Psoas muscle (tissue), 8 donors: ENCODE results near the gene PEF1. TPM values are rescaled to one million over a fixed set of nuclear protein-coding genes. Genes with fewer than 3 reads are reported as not detected.
A peak's percentile ranks its signal among the peaks of the same experiment; 100 is the strongest.

ENCODE experiments used
- ATAC-seq, 4 donors: fragments of 200-7000 bp; cut with Tn5 transposase; one replicate each; pipeline ENCODE4 v1.9.1; 2020; ENCODE audit warnings: moderate library complexity in 3 of 4, mild to moderate bottlenecking in 2 of 4
- DNase-seq, 2 donors: peaks; one replicate each; pipeline ENCODE4 v3.0.0-alpha.2; 2020
- H3K27ac ChIP-seq: fragments of 200-600 bp; one replicate; pipeline ENCODE4 v1.8.0; 2022
- H3K27me3 ChIP-seq, 3 donors: fragments of 200-600 bp in 1 of 3; one replicate each; pipeline versions ENCODE4 v1.6.1 to v1.8.0; 2013 to 2022; ENCODE audit warnings: low read length in 2 of 3, mild to moderate bottlenecking in 2 of 3, moderate library complexity in 1 of 3; ENCODE audit not compliant: insufficient read depth in 3 of 3
- H3K36me3 ChIP-seq, 2 donors: fragments of 200-600 bp in 1 of 2; one replicate each; pipeline versions ENCODE4 v1.6.1 to v1.8.0; 2013 to 2022; ENCODE audit warnings: low read depth in 1 of 2, mild to moderate bottlenecking in 1 of 2, moderate library complexity in 1 of 2; ENCODE audit not compliant: insufficient read depth in 1 of 2
- H3K4me1 ChIP-seq: fragments of 200-600 bp; one replicate; pipeline ENCODE4 v1.8.0; 2022
- H3K4me3 ChIP-seq: fragments of 200-600 bp; one replicate; pipeline ENCODE4 v1.8.0; 2022; ENCODE audit warnings: mild to moderate bottlenecking
- H3K9me3 ChIP-seq: fragments of 200-600 bp; one replicate; pipeline ENCODE4 v1.8.0; 2022
- CTCF ChIP-seq: fragments of 200-600 bp; IDR thresholded peaks from one replicate; pipeline ENCODE4 v1.8.0; 2022; ENCODE audit warnings: antibody characterized with exemption
- WGBS, 3 donors: extraction: QIAGEN DNeasy Blood & Tissue Kit; methylation state at CpG; one replicate each; pipeline versions ENCODE4 v1.1.6 to v1.1.7; 2013; 5-methylcytosine and 5-hydroxymethylcytosine counted together
- intact Hi-C, 2 donors: fragments of 100-400 bp; cut with DNase I; formaldehyde crosslinking; loops; one replicate each; pipeline versions ENCODE4 v1.11.0 to v1.14.2; 2022
- polyA plus RNA-seq, 3 donors: library from polyadenylated mRNA; stranded (reverse); fragments of 200-250 nt; gene quantifications; one replicate each; pipeline ENCODE4 v1.2.3, GENCODE V29; 2013
- total RNA-seq, 4 donors: library from RNA; stranded (reverse); fragmentation: NEBNext Ultra II Directional in 2 of 4; extraction: Animal tissue kit (Norgen Biotek cat#: 25700) in 2 of 4; gene quantifications; one replicate each; pipeline versions ENCODE4 v1.2.1 to v1.2.4, GENCODE V29; 2021 to 2023
- donor health status: healthy with polysubstance abuse.
- donor health status: DM: no; HTN: no; CAD: no; lungs with moderate emphysema.
- donor health status: Bipolar disorder and iron deficiency.
- donor health status: healthy.
- donor health status: DM: yes; HTN: yes; CAD: no.
- donor health status: DM: no; HTN: no; CAD: no.
- donor health status: DM: no; HTN: no; CAD: no.
- donor health status: DM: yes; HTN: yes; CAD: no.

PEF1 gene
- total and polyA plus RNA-seq, 7 donors = 22.1 to 57.4 (median 30.7) TPM

- intact Hi-C loops = no loop called here
- peaks cover 43% of the 10 kb centered on the region for H3K4me1 ChIP-seq
- WGBS, 3 donors = 55 to 69% (median 58%) methylated on average over 23 of the region's 23 CpGs
- H3K27ac ChIP-seq = peak overlapping the region; percentile 92
- H3K4me3 ChIP-seq = no peak overlapping the region
- no peaks in the 10 kb centered on the region for H3K9me3 ChIP-seq
- H3K27me3 ChIP-seq = no peaks in the 10 kb centered on the region
- no peak for TF ChIP-seq CTCF
- peaks cover 3 to 37% of the 10 kb centered on the region in 2 donors for H3K36me3 ChIP-seq
- ATAC-seq (peak; percentile 11 to 40 (median 24)), DNase-seq (peak; percentile 58 to 72)
These were observed 18.2 kb downstream of the PEF1 start for GRCh38 chr1:31626223-31627207.

GRCh38 chr1:31625561-31626222 lies 19.0 kb downstream of the PEF1 start:
- Histone ChIP-seq H3K36me3 (peaks cover 3 to 29% of the 10 kb centered on the region in 2 donors), H3K4me1 (peaks cover 35% of the 10 kb centered on the region), H3K4me3 (no peak overlapping the region), H3K9me3 (no peaks in the 10 kb centered on the region), H3K27ac (peak overlapping the region; percentile 92), H3K27me3 (no peaks in the 10 kb centered on the region)
- DNase-seq = no peak
- TF ChIP-seq CTCF = no peak
- intact Hi-C loops = no loop called here
- no peak for ATAC-seq
- WGBS, 3 donors = 86 to 95% (median 88%) methylated on average over 4 of the region's 4 CpGs

DNA sequence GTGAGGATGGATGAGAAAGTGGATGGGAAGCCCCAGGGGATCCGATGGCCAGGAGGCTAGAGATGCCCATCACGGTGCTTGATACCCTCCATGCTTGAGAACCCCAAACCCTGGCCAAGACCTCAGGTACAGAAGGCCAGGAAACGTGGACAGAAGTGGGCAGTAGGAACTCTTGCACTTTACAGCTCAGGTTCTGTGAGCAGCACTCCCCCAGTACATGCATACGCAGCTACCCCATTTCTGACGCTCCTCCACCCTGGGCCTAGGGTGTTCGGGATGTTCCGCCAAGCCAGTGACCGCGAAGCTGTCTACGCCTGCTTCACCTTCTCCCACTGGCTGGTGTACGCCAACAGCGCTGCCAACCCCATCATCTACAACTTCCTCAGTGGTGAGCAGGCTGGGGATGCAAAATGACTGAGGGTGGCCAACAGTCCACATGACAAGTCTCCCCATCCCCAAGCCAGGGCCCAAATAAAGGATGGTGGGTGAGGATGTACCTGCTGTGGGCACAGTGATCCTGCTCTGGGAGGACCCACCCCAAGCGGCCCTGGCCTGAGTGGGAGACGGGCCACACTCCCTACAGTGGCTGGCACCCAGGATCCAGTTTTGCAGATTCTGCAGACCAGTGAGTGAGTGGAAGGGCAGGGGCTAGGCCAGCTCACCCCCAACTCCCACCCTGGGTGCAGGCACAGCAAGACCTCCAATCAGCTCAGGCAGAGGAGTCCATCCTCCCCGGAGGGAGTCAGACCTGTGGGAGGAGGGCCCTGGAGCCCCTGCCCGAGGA lies 19.8 kb downstream of the PEF1 start:
- peaks cover 2 to 22% of the 10 kb centered on the region in 2 donors for H3K36me3 ChIP-seq
- H3K27me3 ChIP-seq = no peaks in the 10 kb centered on the region
- intact Hi-C loops = no loop called here
- no peak overlapping the region for H3K27ac ChIP-seq
- TF ChIP-seq CTCF = no peak
- ATAC-seq (no peak), DNase-seq (no peak)
- no peak overlapping the region for H3K4me3 ChIP-seq
- no peaks in the 10 kb centered on the region for H3K9me3 ChIP-seq
- WGBS, 3 donors = 91 to 96% (median 94%) methylated on average over 15 to 16 of the region's 16 CpGs
- peaks cover 35% of the 10 kb centered on the region for H3K4me1 ChIP-seq

- TF ChIP-seq CTCF = no peak
- Histone ChIP-seq H3K4me1 (peaks cover 35% of the 10 kb centered on the region), H3K27ac (no peak overlapping the region), H3K9me3 (no peaks in the 10 kb centered on the region), H3K27me3 (no peaks in the 10 kb centered on the region), H3K4me3 (no peak overlapping the region), H3K36me3 (peaks cover 0 to 16% of the 10 kb centered on the region in 2 donors)
- DNase-seq (no peak), ATAC-seq (no peak)
- 62 to 75% (median 63%) methylated on average over 5 of the region's 5 CpGs for whole genome bisulfite sequencing, 3 donors
- intact Hi-C loops = no loop called here
These were observed 20.4 kb downstream of the PEF1 start for GRCh38 chr1:31624309-31624708.
